HepG2 (cell line): ENCODE data around the gene HSP90AB1. TPM values are rescaled to one million over a fixed set of nuclear protein-coding genes. Genes with fewer than 3 reads are reported as not detected.

ENCODE experiments used
- CCDC6 ChIP-seq: sonication (generic); formaldehyde crosslinking; IDR thresholded peaks from 2 replicates; pipeline ENCODE4 v1.8.1; 2022; ENCODE audit warnings: mild to moderate bottlenecking, missing genetic modification reagents, moderate library complexity
- CREB1 ChIP-seq, 2 experiments: fragments of 450-650 bp in 1 of 2; IDR thresholded peaks; 2 replicates each; pipeline ENCODE4 v1.6.1; 2016 to 2017; ENCODE audit warnings: control low read depth in 1 of 2, mild to moderate bottlenecking in 1 of 2, missing compliant biosample characterization in 1 of 2, missing genetic modification characterization in 1 of 2
- CREB3 ChIP-seq: sonication (generic); formaldehyde crosslinking; IDR thresholded peaks from 2 replicates; pipeline ENCODE4 v1.5.0; 2020; ENCODE audit warnings: missing genetic modification reagents
- DPF2 ChIP-seq: sonication (generic); formaldehyde crosslinking; IDR thresholded peaks from 2 replicates; pipeline ENCODE4 v1.4.0; 2020; ENCODE audit warnings: mild to moderate bottlenecking, low read depth, missing genetic modification reagents, borderline replicate concordance
- HDAC2 ChIP-seq: sonication (generic); formaldehyde crosslinking; IDR thresholded peaks from 2 replicates; pipeline ENCODE4 v1.4.0; 2020; ENCODE audit warnings: missing genetic modification reagents
- KAT8 ChIP-seq: IDR thresholded peaks from 2 replicates; pipeline ENCODE4 v1.6.1; 2016; ENCODE audit warnings: missing genetic modification reagents, missing compliant biosample characterization
- MAF1 ChIP-seq: sonication (generic); formaldehyde crosslinking; IDR thresholded peaks from 2 replicates; pipeline ENCODE4 v1.5.0; 2020; ENCODE audit warnings: missing genetic modification reagents, borderline replicate concordance
- PHF20 ChIP-seq: sonication (generic); formaldehyde crosslinking; IDR thresholded peaks from 2 replicates; pipeline ENCODE4 v1.5.0; 2020; ENCODE audit warnings: mild to moderate bottlenecking, missing genetic modification reagents
- RCOR2 ChIP-seq: IDR thresholded peaks from 2 replicates; pipeline ENCODE4 v1.6.1; 2016; ENCODE audit warnings: missing biosample characterization, missing genetic modification reagents
- TCF7L2 ChIP-seq: IDR thresholded peaks from 2 replicates; pipeline ENCODE4 v1.6.1; 2011; ENCODE audit warnings: mild to moderate bottlenecking, low read depth, low read length, moderate library complexity
- ZNF318 ChIP-seq: sonication (generic); formaldehyde crosslinking; IDR thresholded peaks from 2 replicates; pipeline ENCODE4 v1.4.0; 2020; ENCODE audit warnings: mild to moderate bottlenecking, missing genetic modification reagents
- ZNF564 ChIP-seq: sonication (generic); formaldehyde crosslinking; IDR thresholded peaks from 2 replicates; pipeline ENCODE4 v1.8.1; 2023; ENCODE audit warnings: mild to moderate bottlenecking, missing genetic modification reagents
- ZNF570 ChIP-seq: sonication (generic); formaldehyde crosslinking; IDR thresholded peaks from 2 replicates; pipeline ENCODE4 v1.4.0; 2020; ENCODE audit warnings: mild to moderate bottlenecking, missing genetic modification reagents, borderline replicate concordance
- ZNF619 ChIP-seq: sonication (generic); formaldehyde crosslinking; IDR thresholded peaks from 2 replicates; pipeline ENCODE4 v1.4.0; 2020; ENCODE audit warnings: mild to moderate bottlenecking, missing genetic modification reagents
- ZSCAN12 ChIP-seq: sonication (generic); formaldehyde crosslinking; IDR thresholded peaks from 2 replicates; pipeline ENCODE4 v1.9.0; 2021; ENCODE audit warnings: mild to moderate bottlenecking, missing genetic modification reagents
- polyA plus RNA-seq, 8 experiments: library from polyadenylated mRNA; depleted of rRNA in 3 of 8; stranded (reverse) in 7 of 8; unstranded in 1 of 8; fragments of >200 nt; fragmentation: Illumina TruSeq in 4 of 8; extraction: Trizol in 4 of 8; gene quantifications; 2 replicates each; pipeline versions ENCODE4 v1.2.1 to v1.2.3, GENCODE V29; 2011 to 2016; ENCODE audit warnings: low read depth in 4 of 8, missing spikeins in 1 of 8, mixed read lengths in 1 of 8; ENCODE audit not compliant: insufficient read depth in 1 of 8
- total RNA-seq, 5 experiments: library from RNA; depleted of rRNA; stranded (reverse); fragments of >200 nt; fragmentation: Illumina TruSeq; extraction: Trizol; gene quantifications; 2 replicates each; pipeline ENCODE4 v1.2.3, GENCODE V29; 2016; ENCODE audit warnings: low read depth in 1 of 5
- TF ChIP-seq, protein P1 (sequence below): sonication (generic); formaldehyde crosslinking; IDR thresholded peaks from 2 replicates; pipeline ENCODE4 v1.4.0; 2020; ENCODE audit warnings: missing genetic modification reagents, borderline replicate concordance

Gene HSP90AB1
- total and polyA plus RNA-seq, 2 of the 13 experiments (the other 11 are each of a cell fraction or from before 2014, with no cell fraction given) = 1,325 to 1,472 TPM

DNA sequence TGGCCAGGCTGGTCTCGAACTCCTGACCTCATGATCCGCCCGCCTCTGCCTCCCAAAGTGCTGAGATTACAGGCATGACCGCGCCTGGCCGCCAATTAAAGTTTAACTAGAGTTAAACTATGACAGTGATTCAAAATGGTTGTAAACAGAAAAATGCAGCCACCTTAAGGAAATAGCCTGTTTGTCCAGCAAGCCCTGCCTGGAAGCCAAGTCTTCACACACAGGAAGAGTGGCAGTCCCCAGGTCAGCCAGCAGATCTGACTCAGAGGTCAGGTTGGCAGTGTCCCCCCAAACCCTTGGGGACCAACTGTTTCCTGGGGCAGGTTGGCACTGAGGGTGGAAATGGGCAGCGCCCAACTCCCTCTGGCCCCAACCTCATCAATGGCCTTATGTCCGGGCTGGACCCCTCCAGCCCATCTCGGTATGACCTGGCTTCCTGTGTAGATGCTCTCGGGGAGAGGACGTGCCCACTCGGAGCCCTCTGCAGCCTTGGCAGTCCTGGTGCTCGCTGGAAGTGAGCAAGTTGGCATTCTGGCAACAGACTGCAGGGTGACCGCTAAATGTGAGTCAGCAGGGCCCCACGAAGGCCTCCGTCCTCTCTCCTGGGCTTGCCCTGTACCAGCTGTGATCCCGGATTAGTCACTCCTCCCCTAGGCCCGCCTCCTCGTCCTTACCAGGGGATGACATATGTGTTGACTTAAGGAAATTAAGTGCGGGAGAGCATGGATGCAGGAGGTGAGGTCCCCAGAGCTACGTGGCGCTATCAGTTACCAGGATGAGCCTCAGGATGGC lies 9.7 kb upstream of the HSP90AB1 start (continued):
- TF ChIP-seq RCOR2 (CRISPR knock-in tag) (peak; percentile 62; the same call in 1 of the 2 replicates), ZNF564 (CRISPR knock-in tag) (no peak), ZNF570 (no peak), PHF20 (CRISPR knock-in tag) (peak; percentile 59; the same call in 1 of the 2 replicates), ZSCAN12 (CRISPR knock-in tag) (no peak), KAT8 (CRISPR knock-in tag) (peak; percentile 67; the same call in 1 of the 2 replicates), CCDC6 (CRISPR knock-in tag) (peak; percentile 21; the same call in 1 of the 2 replicates), ZNF619 (CRISPR knock-in tag) (no peak), ZNF318 (CRISPR knock-in tag) (no peak), DPF2 (CRISPR knock-in tag) (no peak), MAF1 (CRISPR knock-in tag) (no peak), CREB1 (IDR thresholded peaks at IDR 0.05) (no peak), CREB1 (CRISPR knock-in tag; IDR thresholded peaks at IDR 0.05) (peak; percentile 45; the same call in 1 of the 2 replicates), CREB3 (CRISPR knock-in tag) (no peak), HDAC2 (CRISPR knock-in tag) (peak; percentile 18; the same call in 1 of the 2 replicates), TCF7L2 (no peak)
- TF ChIP-seq, protein P1, sequence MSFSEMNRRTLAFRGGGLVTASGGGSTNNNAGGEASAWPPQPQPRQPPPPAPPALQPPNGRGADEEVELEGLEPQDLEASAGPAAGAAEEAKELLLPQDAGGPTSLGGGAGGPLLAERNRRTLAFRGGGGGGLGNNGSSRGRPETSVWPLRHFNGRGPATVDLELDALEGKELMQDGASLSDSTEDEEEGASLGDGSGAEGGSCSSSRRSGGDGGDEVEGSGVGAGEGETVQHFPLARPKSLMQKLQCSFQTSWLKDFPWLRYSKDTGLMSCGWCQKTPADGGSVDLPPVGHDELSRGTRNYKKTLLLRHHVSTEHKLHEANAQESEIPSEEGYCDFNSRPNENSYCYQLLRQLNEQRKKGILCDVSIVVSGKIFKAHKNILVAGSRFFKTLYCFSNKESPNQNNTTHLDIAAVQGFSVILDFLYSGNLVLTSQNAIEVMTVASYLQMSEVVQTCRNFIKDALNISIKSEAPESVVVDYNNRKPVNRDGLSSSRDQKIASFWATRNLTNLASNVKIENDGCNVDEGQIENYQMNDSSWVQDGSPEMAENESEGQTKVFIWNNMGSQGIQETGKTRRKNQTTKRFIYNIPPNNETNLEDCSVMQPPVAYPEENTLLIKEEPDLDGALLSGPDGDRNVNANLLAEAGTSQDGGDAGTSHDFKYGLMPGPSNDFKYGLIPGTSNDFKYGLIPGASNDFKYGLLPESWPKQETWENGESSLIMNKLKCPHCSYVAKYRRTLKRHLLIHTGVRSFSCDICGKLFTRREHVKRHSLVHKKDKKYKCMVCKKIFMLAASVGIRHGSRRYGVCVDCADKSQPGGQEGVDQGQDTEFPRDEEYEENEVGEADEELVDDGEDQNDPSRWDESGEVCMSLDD (CRISPR knock-in tag) = no peak; the same call in 1 of the 2 replicates
